Measurements from ENCODE around the gene CRYGC.

Gene CRYGC

DNA sequence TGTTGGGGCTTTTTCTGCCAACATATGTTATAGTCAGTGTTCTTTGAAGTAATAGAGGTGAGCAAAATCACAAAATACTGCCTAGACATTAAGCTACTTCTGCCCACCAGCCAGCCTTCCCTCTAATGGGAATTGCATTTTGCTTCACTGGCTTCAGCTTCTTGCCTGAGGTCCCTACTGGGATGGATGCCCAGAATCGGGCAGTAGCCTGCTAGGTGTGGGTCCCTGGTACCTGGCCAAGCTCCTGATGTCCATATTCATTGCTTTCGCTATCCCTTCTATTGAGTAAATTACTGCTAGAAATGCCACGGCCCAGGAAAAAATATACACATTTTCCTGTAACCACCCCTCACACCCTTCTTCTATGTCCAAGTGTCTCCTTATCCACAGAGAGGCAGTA is 32.3 kb downstream of the CRYGC start:
- no peak for DNase-seq (ENCODE audit: low read depth in 2 of 2, low spot score in 1 of 2)

DNA sequence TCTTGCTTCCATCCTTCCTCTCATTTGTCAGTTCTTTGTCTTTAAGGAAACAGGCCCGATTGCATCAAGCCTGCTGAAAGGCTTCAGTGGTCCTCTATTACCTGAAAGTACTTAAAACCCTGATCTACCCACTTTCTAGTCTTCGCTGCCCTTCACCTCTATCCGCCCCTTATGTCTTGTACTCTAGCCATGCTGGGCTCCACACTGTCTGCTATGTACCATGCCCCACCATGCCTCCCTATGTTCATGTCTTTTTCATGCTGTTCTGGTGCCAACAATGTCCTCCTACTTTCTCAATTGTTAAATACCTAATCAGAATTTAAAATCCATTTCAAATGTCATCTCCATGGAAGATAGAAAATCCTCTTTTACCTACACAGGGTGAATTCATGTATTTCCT is 33.5 kb downstream of the CRYGC start:
- DNase-seq (ENCODE audit: low read depth in 2 of 2, low spot score in 1 of 2) = no peak

DNA sequence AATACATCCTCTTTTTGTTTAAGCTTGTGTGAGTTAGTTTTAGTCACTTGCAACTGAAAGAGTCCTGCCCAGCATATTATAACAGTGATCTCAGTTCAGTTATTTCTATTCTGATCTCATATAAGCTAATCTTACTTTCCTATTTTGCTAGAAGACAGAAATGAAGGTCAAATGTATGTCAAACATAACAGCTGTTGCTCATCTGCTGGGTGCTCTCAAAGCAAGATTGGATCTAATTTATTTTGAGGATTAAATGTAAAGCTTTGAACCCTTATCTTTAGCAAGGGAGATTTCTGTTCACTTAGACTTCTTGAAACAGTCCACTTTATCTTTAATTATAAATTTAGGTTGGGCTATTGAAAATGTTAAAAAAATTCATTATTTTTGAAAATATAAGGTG is 36.5 kb downstream of the CRYGC start:
- no peak for DNase-seq (ENCODE audit: low read depth in 2 of 2, low spot score in 1 of 2)

DNA sequence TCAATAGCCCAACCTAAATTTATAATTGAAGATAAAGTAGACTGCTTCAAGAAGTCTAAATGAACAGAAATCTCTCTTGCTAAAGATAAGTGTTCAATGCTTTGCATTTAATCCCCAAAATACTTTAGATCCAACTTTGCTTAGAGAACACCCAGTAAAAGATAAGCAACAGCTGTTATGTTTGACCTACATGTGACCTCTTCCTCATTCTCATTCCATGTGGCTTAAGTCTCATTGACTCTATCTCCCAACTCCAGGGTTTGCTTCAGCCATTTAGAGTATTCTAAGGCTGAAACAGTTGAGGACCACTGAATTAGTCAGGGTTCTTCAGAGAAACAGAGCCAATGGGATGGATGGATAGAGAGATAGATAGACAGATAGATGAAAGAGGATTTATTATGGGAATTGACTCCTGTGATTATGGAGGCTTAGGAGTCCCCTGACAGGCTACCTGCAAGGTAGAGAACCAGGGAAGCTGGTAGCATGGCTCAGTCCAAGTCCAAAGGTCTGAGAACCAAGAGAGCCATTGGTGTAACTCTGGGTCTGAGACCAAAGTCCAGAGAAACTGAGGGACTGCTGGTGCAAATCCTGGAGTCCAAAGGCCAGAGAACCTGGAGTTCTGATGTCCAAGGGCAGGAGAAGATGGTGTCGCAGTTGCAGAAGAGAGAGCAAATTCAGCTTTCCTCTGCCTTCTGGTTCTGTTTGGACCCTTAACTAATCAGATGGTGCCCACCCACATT is 37.4 kb downstream of the CRYGC start:
- DNase-seq (ENCODE audit: low read depth in 2 of 2, low spot score in 1 of 2) = no peak

DNA sequence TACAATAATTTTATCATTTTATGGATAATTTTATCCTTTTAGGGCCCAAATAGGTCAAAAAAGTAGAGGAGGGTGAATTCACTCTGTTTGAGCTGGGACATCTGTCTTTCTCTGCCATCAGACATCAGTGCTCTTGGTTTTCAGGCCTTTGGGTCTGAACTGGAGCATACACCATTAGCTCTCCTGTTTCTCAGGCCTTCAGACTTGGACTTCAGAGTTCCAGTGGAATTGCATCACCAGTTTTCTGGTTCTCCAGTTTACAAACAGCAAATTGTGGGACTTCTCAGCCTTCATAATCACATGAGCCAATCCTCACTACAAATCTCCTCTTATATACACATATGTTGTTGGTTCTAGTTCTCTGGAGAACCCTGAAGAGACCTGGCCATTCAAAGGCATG is 39.2 kb downstream of the CRYGC start:
- DNase-seq (ENCODE audit: low read depth in 2 of 2, low spot score in 1 of 2) = no peak

DNA sequence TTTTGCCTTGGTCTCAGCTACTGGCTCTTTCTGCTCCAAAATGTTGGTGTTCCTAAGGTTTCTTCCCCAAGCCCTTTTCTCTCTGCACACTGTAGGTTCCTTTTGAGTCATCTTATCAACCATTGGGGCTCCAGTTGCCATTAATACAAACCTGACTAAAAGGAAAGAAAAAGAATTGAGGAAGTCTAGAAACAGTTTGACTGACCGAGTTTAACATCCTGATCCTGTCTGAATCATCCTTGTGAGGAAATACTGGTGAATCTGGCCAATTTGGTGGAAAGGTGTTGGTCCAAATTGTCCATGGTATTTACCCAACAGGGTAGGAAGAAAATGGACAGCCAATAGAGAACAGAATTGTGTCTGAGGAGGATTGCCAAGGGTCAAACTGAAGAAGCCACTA is 43.6 kb downstream of the CRYGC start:
- DNase-seq (ENCODE audit: low read depth in 2 of 2, low spot score in 1 of 2) = no peak

DNA sequence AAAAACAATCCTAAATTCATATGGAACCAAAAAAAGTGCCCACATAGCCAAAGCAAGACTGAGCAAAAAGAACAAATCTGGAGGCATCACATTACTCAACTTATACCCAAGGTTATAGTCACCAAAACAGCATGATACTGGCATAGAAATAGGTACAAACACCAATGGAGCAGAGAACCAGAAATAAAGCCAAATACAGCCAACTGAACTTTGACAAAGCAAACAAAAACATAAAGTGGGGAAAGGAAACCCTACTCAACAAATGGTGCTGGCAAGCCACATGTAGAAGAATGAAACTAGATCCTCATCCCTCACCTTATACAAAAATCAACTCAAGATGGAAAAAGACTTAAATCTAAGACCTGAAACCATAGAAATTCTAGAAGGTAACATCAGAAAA is 45.8 kb downstream of the CRYGC start:
- DNase-seq (ENCODE audit: low read depth in 2 of 2, low spot score in 1 of 2) = no peak
